GM11168 (cell line): ENCODE results near the gene DNASE1L2.

Experiments
- in situ Hi-C: fragments of 300-500 bp; cut with MboI; formaldehyde crosslinking; loops from one replicate; pipeline ENCODE4 v1.12.0; 2022; ENCODE audit warnings: low sequenced_read_pairs; ENCODE audit not compliant: unreplicated experiment

Gene DNASE1L2

GRCh38 chr16:2236337-2237101 lies at the start of gene DNASE1L2:
TSS of gene DNASE1L2 (plus strand) at chr16:2236444. CDS start at chr16:2236817, 373 bp downstream.
- in situ Hi-C loops: no loop called here

- in situ Hi-C loops: no loop called here
These were observed 49.7 kb upstream of the DNASE1L2 start for GRCh38 chr16:2186505-2186904.

- in situ Hi-C loops: no loop called here
These were observed 49.0 kb upstream of the DNASE1L2 start for GRCh38 chr16:2187212-2187611.

- in situ Hi-C loops: no loop called here
These were observed 47.8 kb upstream of the DNASE1L2 start for GRCh38 chr16:2188395-2188794.

GRCh38 chr16:2189252-2189893 lies 46.9 kb upstream of the DNASE1L2 start:
- in situ Hi-C loops: no loop called here

GRCh38 chr16:2190002-2190658 lies 46.1 kb upstream of the DNASE1L2 start:
- in situ Hi-C loops: no loop called here

- in situ Hi-C loops: no loop called here
These were observed 45.4 kb upstream of the DNASE1L2 start for GRCh38 chr16:2190659-2191445.

GRCh38 chr16:2191446-2191706 lies 44.9 kb upstream of the DNASE1L2 start:
- in situ Hi-C loops: no loop called here

GRCh38 chr16:2194166-2194834 lies 41.9 kb upstream of the DNASE1L2 start:
- in situ Hi-C loops: no loop called here

GRCh38 chr16:2194852-2195321 lies 41.4 kb upstream of the DNASE1L2 start:
- in situ Hi-C loops: no loop called here

- in situ Hi-C loops: no loop called here
These were observed 40.7 kb upstream of the DNASE1L2 start for GRCh38 chr16:2195322-2196161.

GRCh38 chr16:2196162-2196980 lies 39.9 kb upstream of the DNASE1L2 start, which contains the start of gene CASKIN1:
TSS of gene CASKIN1 (minus strand) at chr16:2196605. CDS start at chr16:2196432, 173 bp downstream.
- in situ Hi-C loops: no loop called here

GRCh38 chr16:2196981-2197511 lies 39.2 kb upstream of the DNASE1L2 start:
- in situ Hi-C loops: no loop called here

GRCh38 chr16:2197765-2198164 lies 38.5 kb upstream of the DNASE1L2 start:
- in situ Hi-C loops: no loop called here

- in situ Hi-C loops: no loop called here
These were observed 38.0 kb upstream of the DNASE1L2 start for GRCh38 chr16:2198283-2198682.

- in situ Hi-C loops: no loop called here
These were observed 37.1 kb upstream of the DNASE1L2 start for GRCh38 chr16:2199095-2199494.

GRCh38 chr16:2199621-2200139 lies 36.6 kb upstream of the DNASE1L2 start:
- in situ Hi-C loops: no loop called here

- in situ Hi-C loops: no loop called here
These were observed 35.9 kb upstream of the DNASE1L2 start for GRCh38 chr16:2200313-2200712.
